GM21423 (cell line): ENCODE data around the gene TNFRSF25.
"Not testable (repeated sequence)": the region's sequence is repeated elsewhere in the genome, so short reads cannot be mapped to it uniquely, and the experiment has no call there.

Experiments used
- ATAC-seq: cut with Tn5 transposase; IDR thresholded peaks from one replicate; pipeline ENCODE4 v1.9.1; 2021; ENCODE audit warnings: mild to moderate bottlenecking, moderate library complexity; ENCODE audit not compliant: unreplicated experiment

Gene TNFRSF25

DNA sequence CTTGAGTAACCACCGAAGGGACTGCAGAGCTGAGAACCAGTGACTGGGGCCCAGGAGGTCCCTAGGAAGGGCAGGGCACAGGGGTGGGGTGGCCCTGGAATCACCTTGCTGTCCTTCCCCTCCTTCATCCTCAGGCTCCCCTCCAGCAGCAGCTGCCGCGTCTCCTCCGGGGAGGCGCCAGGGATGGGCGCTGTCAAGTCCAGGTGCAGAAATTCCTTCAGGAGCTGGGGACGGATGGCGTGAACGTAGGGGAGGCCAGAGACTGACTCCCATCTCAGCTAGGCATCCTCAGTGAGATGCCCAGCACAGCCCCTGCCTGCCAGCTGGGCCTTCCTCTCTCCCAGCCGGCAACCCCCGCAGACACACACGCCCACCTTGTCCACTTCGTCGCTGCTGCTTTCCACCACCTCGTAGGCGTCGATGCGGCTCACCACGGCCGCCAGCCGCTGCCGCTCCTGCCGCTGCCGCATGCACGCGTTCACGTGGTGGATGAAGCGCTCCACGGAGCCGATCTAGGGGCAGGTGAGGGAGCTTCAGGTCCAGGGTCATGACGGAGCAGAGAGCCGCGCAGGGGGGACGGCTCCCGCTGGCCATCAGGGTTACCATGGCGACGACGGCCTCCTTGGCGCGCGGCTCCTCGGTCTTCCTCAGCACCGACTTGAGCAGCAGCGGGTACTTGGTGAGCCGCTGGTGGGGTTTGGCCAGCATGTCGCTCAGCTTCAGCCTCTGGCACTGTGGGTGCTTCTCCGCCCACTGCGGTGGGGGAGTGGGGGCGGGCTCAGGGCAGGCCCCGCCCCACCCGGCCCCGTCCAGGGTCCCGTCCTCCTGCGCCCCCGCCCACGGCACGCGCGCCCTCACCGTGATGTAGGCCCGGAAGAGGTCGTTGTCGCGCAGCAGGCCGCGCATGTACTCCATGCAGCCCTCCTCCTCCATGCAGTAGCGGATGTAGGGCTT lies 4.4 kb upstream of the TNFRSF25 start:
- ATAC-seq: no peak

DNA sequence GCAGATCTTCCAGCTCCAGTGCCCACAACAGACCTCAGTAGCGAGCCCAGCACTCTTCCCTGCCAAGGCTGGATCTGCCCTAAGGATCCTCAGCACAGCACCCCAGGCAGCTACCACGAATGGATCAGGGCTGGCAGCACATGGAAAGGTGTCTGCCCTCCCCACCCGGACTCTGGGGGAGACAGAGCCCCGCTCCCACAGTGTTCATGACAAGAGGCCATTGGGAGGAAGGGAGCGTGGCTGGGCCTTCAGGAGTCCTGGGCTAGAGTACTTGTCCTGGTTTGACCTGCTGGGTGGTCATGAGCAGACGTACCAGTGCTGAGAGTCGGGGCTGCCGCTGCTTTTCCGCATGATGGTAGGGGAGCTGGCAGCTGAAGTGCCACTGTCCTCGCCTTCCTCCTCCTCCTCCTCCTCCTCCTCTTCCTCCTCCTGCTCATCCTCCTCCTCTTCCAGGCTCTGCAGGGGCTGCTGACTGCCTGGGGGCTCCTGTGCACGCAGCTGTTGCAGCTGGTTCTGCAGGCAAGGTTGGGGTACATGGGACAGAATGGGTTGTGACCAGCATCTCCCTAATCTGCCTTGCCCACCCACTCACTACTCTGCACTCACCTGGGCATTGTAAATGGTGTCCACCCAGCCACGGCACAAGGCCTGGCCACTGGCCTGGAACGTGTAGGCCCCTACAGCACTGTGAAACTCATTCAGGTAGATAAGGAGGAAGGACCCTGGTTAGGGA lies 2.9 kb upstream of the TNFRSF25 start:
- no peak for ATAC-seq

DNA sequence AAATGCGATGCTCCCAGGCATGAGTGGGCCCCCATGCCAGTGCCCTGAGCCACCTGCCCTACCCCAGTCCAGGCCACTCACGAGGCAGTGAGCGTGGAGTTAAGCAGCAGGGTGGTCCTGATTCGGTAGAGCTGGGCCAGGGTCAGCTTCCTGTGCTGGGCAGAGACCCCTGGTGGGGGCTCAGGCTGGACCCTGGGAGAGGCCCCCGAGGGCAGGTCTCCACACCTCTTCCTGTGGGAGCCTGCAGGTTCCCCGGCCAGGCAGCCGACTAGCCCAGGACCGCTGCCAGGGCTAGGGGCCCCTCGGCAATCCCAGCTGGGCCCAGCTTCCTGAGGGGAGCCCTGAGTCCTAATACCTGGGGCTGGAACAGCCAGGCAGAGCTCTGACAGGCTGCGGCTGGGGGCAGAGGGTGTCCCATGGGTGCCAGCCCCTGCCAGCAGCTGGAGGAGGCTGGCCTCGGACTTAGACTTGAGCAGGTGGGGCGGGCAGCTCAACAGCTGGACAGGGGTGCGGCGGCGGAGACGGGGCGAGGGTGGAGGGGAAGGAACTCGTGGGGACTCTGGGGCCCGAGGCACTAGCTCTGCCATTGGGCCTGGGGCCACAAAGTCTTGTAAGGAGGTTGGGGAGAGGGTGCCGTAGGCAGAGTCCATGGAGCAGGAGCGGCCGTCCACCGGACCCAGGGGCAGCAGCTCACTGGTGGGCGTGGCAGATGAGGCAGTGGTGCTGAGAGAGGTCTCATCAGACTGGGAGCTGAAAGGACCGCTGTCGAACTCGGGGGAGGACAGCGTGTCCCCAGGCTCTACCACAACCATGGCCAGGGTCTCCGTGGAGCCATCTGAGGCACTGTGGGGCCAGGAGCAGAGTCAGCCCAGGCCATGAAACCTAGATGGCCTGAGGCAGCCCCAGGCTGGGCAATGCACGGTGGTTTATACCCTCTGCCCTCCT lies 2.0 kb upstream of the TNFRSF25 start:
- ATAC-seq: no peak

DNA sequence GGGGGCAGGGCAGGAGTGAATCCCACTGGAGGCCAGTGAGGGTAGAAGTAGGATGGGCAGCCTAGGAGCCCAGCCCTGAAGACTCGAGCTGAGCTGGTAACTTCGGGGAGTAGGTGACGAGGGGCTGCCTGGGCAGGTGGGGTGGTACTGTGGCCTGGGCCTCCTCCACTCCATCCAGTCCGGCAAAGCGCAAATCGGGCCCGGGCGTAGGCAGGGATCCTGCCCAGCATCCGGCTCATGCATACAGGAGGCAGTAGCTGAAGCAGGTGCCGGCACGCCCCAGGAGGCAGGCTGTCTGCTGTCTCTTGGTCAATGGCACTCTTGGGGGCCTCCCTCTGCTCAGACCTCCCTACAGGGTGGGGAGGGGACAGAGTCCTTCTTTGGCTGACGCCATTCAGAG lies 1.3 kb upstream of the TNFRSF25 start:
- no peak for ATAC-seq

DNA sequence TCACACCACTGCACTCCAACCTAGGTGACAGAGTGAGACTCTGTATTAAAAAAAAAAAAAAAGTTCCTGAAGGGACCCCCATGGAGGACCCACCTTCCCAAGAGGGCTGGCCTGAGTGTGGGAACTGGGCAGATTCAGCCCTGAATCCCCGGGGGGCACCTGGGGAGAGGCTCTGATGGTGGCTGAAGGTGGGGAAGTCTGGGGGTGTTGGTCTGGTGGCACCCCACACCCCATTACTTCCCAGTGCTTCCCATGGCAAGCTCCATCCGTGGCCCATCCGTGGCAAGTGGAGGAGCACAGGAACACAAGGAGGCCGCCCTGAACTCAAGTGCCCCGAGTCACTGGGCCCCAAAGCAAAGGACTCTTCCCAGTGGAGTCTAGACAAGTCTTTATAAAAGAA lies 778 bp upstream of the TNFRSF25 start:
- no peak for ATAC-seq

DNA sequence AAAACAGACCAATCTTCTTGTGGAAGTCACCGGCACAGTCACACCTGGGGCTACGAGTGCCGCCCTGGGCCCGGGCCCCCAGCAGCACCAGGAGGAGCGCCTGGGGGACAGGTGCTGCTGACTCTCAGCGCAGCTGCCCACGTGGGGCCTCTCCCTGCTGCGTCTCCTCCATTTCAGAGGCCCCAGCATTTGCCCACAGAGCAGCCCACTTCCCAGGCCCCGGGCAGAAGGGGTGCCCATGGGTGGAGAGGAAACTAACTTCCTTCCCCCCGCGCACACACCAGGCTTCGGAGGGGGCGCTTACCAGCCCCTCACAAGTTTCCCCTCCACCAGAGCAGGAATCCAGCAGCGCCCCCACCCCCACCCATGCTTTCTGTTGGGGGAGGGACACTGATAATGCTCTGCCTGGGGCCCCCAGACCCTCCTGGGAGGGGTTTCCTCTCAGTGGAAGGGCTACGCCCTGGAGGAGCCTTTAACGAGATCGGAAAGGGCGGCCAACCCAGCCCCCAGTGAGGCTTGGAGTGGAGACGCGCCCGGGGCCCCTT lies 440 bp downstream of the TNFRSF25 start:
- no peak for ATAC-seq

DNA sequence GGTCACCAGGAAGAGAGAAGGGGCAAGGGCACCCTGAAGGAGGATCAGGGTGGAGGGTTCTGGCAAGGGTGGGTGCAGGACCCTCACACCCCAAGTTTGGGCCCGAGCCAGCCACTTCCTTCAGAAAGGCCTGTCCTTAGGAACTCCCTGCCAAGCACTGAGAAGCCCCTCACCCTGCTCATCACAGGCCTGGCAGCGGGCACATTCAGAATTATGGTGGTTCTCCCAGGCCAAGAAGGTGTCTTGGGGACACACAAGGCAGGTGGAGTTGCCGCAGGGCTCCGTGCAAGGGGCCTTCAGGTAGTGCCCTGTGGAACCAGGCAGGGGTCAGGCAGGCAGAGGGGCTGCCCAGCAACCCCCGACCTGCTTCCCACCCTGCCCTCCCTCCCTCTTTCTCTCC lies 1.1 kb downstream of the TNFRSF25 start:
- ATAC-seq: no peak

DNA sequence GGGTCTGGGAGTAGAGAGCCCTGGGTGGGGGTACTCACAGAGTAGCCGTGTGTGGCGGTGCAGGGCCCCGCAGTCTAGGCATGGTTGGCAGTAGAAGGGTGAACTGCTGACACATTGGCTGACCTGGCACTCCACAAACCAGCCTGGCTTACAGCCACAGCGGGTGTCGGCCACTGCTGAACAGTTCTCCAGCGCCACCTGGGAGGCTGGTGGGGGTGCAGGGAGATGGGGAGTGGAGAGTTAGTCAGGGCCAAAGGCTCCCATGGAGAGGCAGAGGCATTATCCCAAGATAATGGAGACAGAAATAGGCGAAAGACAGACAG lies 1.5 kb downstream of the TNFRSF25 start:
- ATAC-seq: no peak

DNA sequence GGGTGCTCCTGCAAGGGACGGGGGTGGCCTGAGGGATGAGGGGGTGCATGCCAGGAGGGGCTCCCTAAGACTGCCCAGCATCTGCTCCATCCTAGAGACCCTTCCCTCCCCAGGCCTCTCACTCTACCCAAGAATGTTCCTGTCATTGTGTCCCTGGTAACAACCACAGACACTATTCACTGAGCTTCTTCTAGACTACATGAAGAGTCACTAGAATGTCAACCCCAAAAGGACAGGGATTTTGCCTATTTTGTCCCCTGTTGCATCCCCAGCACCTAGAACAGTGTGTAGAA lies 2.9 kb downstream of the TNFRSF25 start:
- ATAC-seq: no peak

DNA sequence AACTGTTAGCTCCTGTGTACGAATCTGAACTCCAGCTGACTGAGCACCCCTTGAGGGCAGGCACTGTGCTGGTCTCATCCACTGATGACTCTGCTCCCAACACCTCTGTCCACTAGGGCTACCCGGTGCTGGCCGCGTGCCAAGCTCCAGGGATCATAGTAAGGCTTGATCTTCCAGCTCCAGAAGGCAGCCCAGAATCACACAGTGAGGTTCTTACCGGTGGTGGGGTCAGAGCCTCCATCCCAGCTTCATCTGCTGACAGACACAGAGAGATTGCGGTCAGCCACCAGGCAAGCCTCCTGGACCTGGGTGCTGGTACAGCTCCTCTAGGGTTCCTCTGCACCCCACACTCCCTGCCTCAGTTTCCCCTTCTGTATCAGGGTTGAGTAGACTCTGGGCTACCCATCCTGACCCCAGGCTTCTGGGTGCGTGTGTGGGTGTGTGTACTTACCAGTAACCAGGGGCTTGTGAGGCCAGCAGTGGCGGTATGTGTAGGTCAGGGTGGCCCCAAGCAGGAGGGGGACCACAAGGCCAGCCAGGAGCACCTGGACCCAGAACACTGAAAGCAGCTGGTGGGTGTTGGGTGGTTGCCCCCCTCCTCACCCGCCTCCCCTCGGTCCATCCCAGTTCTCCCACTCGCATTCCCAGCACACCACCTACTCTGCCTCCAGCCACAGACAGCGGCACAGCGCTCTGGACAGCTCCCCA lies 3.4 kb downstream of the TNFRSF25 start:
- ATAC-seq: no peak

DNA sequence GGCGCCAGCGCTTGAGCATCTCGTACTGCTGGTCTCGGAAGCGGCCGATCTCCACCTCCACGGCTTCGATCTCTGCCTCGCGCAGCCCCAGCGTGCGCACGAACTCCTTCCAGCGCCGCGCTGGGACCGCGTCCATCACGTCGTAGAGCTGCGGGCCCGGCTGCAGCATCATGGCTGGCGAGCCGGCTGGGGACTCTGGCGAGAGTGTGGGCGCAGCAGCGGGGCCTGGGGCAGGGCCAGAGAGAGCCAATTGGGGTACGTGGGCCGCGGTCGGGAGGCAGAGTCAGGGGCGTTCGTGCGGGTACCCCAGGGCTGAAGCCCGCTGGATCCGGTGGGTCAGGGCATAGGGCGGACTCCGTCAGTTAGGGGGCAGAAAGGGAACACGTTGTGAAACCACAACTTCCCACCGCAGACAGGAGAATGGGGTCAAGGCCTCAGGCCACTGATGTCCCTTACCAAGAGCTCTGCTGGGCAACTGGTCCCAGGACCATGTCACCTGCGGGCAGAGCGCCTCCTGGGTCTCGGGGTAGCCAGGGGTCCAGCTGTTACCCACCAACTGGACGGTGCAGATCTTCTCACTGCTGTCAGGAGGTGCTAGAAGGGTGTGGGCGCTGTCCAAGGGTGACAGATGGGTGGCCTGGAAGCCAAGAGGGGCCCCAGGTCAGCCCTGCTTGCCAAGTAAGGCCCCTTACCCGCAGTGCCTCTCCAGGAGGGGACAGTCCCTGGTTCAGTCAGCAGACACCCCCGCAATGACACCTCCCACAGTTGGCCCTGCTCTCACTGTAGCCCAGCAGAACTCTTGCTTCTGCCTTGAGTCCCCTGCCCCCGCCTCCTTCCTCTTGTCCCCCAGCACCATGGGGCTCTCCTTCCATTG lies 4.2 kb downstream of the TNFRSF25 start:
- no peak for ATAC-seq

DNA sequence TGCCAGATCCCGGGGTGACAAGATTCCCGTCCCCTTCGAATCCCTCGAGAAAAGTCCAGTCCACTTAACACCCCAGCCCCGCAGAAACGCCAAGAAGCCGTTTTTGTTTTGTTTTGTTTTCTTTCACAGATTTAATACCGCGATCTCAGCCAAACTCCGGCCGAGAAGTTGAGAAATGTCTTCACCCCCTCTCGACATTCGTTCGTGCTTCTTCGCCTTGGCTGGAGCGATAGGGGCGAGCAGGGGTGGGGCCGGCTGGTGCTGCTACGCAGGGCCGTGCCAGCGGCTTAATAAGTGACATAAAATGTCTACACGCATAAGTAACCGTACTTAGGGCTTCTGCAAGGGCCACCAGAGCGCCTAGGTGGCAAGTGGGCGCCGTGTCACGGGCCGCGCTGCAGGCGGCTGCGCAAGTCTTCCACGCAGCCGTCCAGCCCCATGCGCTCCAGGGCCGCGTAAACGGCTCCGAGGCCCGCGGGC lies 4.9 kb downstream of the TNFRSF25 start:
- no peak for ATAC-seq

DNA sequence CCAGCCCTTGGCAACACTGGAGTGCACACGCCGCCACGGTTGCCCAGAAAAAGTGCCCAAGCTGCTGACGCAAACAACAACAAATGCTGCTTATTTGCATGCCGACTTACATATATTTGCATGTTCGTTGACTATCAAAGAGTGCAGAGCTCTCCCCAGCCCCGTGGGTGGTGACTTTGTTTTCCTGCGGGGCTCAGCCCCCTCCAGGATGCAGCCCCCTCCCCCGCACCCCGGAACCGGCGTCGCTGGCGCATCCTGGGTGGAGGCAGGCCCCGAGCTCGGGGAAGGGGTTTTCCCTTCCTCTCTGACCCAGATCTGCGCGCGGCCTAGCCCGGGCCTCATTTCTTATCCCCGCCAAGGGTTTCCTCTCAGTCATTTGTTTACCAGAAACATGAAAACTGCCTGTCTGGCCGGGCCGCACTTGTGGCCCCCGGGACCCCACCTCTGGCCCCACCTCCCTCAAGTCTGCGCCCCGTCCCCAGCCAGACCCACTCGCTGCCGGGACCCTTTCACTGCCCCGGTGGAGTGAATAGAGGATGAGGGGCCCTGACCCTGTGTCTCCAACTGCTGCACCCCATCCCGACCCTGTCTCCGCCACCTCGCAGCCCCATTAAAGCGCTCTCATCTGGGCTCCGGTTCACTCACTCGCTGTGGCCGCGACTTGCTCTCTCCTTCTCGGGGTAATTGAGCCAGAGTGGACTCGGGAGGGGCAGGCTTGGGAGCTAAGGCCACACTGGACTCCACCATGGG lies 5.5 kb downstream of the TNFRSF25 start:
- no peak for ATAC-seq

DNA sequence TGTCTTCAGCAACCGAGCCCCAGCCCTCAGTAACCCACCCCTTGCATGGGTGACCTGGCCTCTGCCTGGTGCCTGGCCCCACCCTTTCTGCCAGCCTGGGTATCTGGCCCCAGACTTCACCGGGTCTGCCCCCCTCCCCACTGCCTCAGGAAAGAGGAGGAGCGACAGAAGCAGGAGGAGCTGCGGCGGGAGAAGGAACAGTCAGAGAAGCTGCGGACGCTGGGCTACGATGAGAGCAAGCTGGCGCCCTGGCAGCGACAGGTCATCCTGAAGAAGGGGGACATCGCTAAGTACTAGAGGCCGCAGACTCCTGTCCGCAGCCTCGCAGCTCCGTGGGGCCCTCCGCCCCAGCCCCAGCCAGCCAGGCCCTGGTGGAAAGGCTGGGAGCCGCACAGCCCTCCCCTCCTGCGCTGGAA lies 6.1 kb downstream of the TNFRSF25 start:
- ATAC-seq: no peak

DNA sequence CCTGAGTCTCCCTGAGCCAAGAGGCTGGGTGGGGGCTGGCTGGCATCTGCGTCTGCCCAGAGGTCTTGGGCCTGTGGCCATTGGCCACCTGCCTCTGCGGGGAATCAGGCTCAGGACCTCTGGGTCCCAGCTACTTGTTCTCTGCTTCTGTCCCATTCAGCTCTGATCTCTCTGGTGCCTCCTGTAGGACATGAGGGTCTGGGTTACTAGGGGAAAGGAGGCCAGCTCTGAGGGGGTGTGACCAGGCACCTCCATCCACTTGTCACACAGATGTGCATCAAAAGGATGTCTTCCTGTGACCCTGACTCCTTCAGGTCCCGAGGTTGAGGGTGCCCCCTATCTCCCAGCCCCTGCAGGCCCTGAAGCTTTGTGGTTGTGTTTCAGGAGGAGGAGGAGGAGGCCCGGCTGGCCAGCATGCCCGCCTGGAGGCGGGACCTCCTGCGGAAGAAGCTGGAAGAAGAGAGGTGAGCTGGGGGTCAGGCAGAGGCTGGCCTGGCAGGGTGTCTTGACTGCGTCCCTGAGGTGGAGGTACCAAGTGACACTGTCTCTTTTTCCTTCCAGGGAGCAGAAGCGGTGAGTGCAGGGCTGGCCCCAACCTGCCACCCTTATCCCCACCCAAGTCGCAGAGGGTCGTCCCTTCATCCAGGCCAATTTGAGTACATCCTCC lies 9.0 kb downstream of the TNFRSF25 start:
- no peak for ATAC-seq

DNA sequence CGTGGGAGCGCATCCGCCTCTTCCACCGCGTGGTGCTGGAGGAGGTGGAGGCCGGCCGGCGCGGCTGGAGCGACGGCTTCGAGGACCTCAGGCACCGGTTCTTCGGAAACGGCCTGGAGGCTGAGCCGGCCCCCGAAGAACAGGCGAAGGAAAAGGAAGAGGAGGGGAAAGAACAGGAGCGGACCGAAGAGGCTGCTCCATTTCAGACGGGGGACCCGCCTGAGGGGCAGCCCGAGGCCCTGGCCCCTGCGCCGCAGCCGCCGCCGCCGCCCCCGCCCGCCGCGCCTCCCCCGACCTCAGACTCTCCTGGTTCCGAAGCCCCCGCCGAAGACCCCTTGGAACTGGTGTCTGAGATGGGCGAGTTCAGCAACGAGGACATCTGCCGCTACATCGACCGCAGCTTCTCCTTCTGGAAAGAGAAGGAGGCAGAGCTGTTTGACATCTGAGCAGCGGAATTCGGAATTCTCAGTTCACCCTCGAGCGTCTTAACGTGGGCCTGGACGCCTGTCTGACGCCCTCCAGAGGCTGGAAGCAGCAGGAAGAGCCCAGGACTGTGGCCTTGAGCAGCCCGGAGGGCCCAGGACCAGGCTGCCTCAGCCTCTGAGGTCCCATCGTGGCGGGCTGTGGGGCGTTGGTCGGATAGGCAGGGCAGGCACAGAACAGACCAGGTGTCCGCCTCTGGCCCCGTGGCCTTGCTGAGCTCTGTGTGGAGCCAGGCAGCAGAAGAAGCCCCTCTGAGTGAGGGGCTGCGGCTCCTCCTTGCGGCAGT lies 10.0 kb downstream of the TNFRSF25 start:
- not testable (repeated sequence) for ATAC-seq
